Cerebellar cortex (tissue), 1 donor: ENCODE measurements around the gene TBX3.

Source experiments
- DNase-seq: peaks from one replicate; pipeline ENCODE4 v3.0.0-alpha.2; 2015; ENCODE audit warnings: low spot score

Gene TBX3

GRCh38 chr12:114682785-114683708, 928 bp downstream of the TBX3 start:
- no peak for DNase-seq

- no peak for DNase-seq
These were observed 1.7 kb downstream of the TBX3 start for GRCh38 chr12:114682106-114682784.

- no peak for DNase-seq
These were observed 2.7 kb downstream of the TBX3 start for GRCh38 chr12:114681116-114681871.

GRCh38 chr12:114680604-114681069, 3.3 kb downstream of the TBX3 start:
- no peak for DNase-seq

- no peak for DNase-seq
These were observed 4.0 kb downstream of the TBX3 start for GRCh38 chr12:114679942-114680341.

GRCh38 chr12:114679452-114679875, 4.5 kb downstream of the TBX3 start:
- no peak for DNase-seq

- DNase-seq, result no peak
These were observed 5.3 kb downstream of the TBX3 start for GRCh38 chr12:114678718-114679117.

GRCh38 chr12:114678028-114678427, 5.9 kb downstream of the TBX3 start:
- DNase-seq, result no peak

GRCh38 chr12:114676142-114676741, 7.7 kb downstream of the TBX3 start:
- DNase-seq, result no peak

GRCh38 chr12:114674251-114675047, 9.5 kb downstream of the TBX3 start:
- no peak for DNase-seq

GRCh38 chr12:114673901-114674250, 10.1 kb downstream of the TBX3 start:
- no peak for DNase-seq

GRCh38 chr12:114673169-114673833, 10.7 kb downstream of the TBX3 start:
- DNase-seq, result no peak

- no peak for DNase-seq
These were observed 11.2 kb downstream of the TBX3 start for GRCh38 chr12:114672817-114673168.

GRCh38 chr12:114671443-114672411, 12.2 kb downstream of the TBX3 start:
- DNase-seq, result no peak

- DNase-seq, result no peak
These were observed 12.9 kb downstream of the TBX3 start for GRCh38 chr12:114671066-114671442.

- no peak for DNase-seq
These were observed 13.5 kb downstream of the TBX3 start for GRCh38 chr12:114670291-114670980.

- no peak for DNase-seq
These were observed 14.3 kb downstream of the TBX3 start for GRCh38 chr12:114669401-114670290.

- no peak for DNase-seq
These were observed 15.1 kb downstream of the TBX3 start for GRCh38 chr12:114668886-114669288.
